Measurements from ENCODE around the gene CNKSR1. TPM values are rescaled to one million over a fixed set of nuclear protein-coding genes. Genes with fewer than 3 reads are reported as not detected.

CNKSR1 gene
- total and polyA plus RNA-seq, 2 of the 8 experiments (the other 6 are each of a cell fraction or from before 2014, with no cell fraction given): 13.9 to 14.5 TPM

GRCh38 chr1:26210147-26210870 lies 33.0 kb downstream of the CNKSR1 start:
- no peaks in the 10 kb centered on the region for H3K79me2 ChIP-seq (ENCODE audit: control insufficient read depth in 1 of 2, insufficient read depth in 2 of 2, low read length in 2 of 2)
- FAIRE-seq (no peak), DNase-seq (ENCODE audit: low read depth in 1 of 2, low spot score in 2 of 2) (no peak)
- no peak overlapping the region for H2AFZ ChIP-seq (ENCODE audit: low read length)
- no peaks in the 10 kb centered on the region for H3K23me2 ChIP-seq (ENCODE audit: low read depth, low read length)
- no peak overlapping the region for H2BK15ac ChIP-seq (ENCODE audit: low read length)
- no peak overlapping the region for H2BK12ac ChIP-seq (ENCODE audit: low read depth, low read length)
- H4K5ac ChIP-seq (ENCODE audit: insufficient read length, low read depth, low read length): no peak overlapping the region
- no peak overlapping the region for H3K56ac ChIP-seq (replicated peaks; ENCODE audit: insufficient read length, low read depth, low read length)
- no peak overlapping the region for H3K14ac ChIP-seq (ENCODE audit: insufficient read length)
- no peaks in the 10 kb centered on the region for H3K79me1 ChIP-seq (ENCODE audit: low read depth, low read length)
- H3K4me1 ChIP-seq (replicated peaks in 1 of 4; ENCODE audit: control insufficient read depth in 3 of 4, insufficient read depth in 4 of 4, low read length in 3 of 4): no peaks in the 10 kb centered on the region
- no peak overlapping the region for H3K4ac ChIP-seq (replicated peaks; ENCODE audit: insufficient read length, low read depth, low read length)
- no peaks in the 10 kb centered on the region for H3K36me3 ChIP-seq (ENCODE audit: control insufficient read depth in 2 of 4, insufficient read depth in 4 of 4, low read length in 3 of 4)
- no peak overlapping the region for H3K18ac ChIP-seq (ENCODE audit: extremely low read depth, low read length)
- WGBS, 2 experiments (ENCODE audit: extremely low coverage in 1 of 2, insufficient coverage in 1 of 2, insufficient read length in 1 of 2, insufficient replicate concordance in 2 of 2, low coverage in 1 of 2, low lambda C conversion rate in 2 of 2, missing lambda C conversion rate in 1 of 2): 81% methylated on average over 5 of the region's 5 CpGs; no CpG with 5 or more reads in 1 of the 2 experiments
- H4K91ac ChIP-seq (replicated peaks; ENCODE audit: insufficient read length, low read length): no peak overlapping the region
- no peak overlapping the region for H2BK120ac ChIP-seq (replicated peaks; ENCODE audit: low read depth, low read length)
- no peak overlapping the region for H2BK5ac ChIP-seq (ENCODE audit: low read depth, low read length)
- H3K9ac ChIP-seq (replicated peaks in 1 of 4; ENCODE audit: extremely low read depth in 1 of 4, low read depth in 3 of 4, low read length in 3 of 4): no peak overlapping the region
- H4K20me1 ChIP-seq (replicated peaks in 1 of 2; ENCODE audit: control insufficient read depth in 1 of 2, insufficient read depth in 2 of 2, low read length in 2 of 2): no peaks in the 10 kb centered on the region
- H2BK20ac ChIP-seq (ENCODE audit: low read length): no peak overlapping the region
- H3K4me2 ChIP-seq (ENCODE audit: insufficient read depth in 1 of 2, low read depth in 2 of 2, low read length in 2 of 2): no peak overlapping the region
- H3K27ac ChIP-seq (ENCODE audit: low read depth, low read length): no peak overlapping the region
- H2AK5ac ChIP-seq (ENCODE audit: low read depth, low read length): no peak overlapping the region
- H3K27me3 ChIP-seq (replicated peaks in 1 of 4; ENCODE audit: control insufficient read depth in 3 of 4, extremely low read depth in 1 of 4, insufficient read depth in 3 of 4, low read length in 3 of 4): no peaks in the 10 kb centered on the region
- no peak overlapping the region for H4K8ac ChIP-seq (ENCODE audit: extremely low read depth, insufficient read depth, low read length)
- H3K9me3 ChIP-seq (ENCODE audit: insufficient read depth in 2 of 2, low read depth in 1 of 2, low read length in 1 of 2): no peaks in the 10 kb centered on the region
- no peak overlapping the region for H3K4me3 ChIP-seq (ENCODE audit: extremely low read depth in 1 of 4, insufficient read depth in 2 of 4, low read depth in 3 of 4, low read length in 4 of 4)
- no peak for TF ChIP-seq TEAD4 (IDR thresholded peaks at IDR 0.05; ENCODE audit: low read depth, low read length)
- no peak for TF ChIP-seq CBX8 (IDR thresholded peaks at IDR 0.05; ENCODE audit: borderline replicate concordance, low read depth, low read length)
- TF ChIP-seq NRF1 (IDR thresholded peaks at IDR 0.05; ENCODE audit: low read depth, low read length): no peak
- TF ChIP-seq KDM1A (IDR thresholded peaks at IDR 0.05; ENCODE audit: borderline replicate concordance, low read length): no peak
- TF ChIP-seq POU5F1 (IDR thresholded peaks at IDR 0.05; ENCODE audit: low read depth, low read length): no peak
- no peak for TF ChIP-seq KDM5A (IDR thresholded peaks at IDR 0.05; ENCODE audit: low read length)
- TF ChIP-seq YY1 (IDR thresholded peaks at IDR 0.05; ENCODE audit: low read depth, low read length): no peak
- TF ChIP-seq SP2 (IDR thresholded peaks at IDR 0.05; ENCODE audit: low read length): no peak
- H3K23ac ChIP-seq (ENCODE audit: insufficient read length): no peak overlapping the region
- POLR2A ChIA-PET (ENCODE audit: partially characterized antibody): interaction anchor here (1.2 kb wide), 1 partner anchor 10 kb away, joined by 6 read pairs; no protein-coding TSS in a partner anchor
- CTCF ChIA-PET (ENCODE audit: partially characterized antibody): interaction anchor here (0.6 to 1.7 kb wide), 8 partner anchors 9 to 193 kb away, joined by 3 to 5 read pairs (median 3); partner anchors contain the start of genes CATSPER4 and SH3BGRL3
